Kidney epithelial cell (primary cell): ENCODE results near the gene CREB5. TPM values are rescaled to one million over a fixed set of nuclear protein-coding genes. Genes with fewer than 3 reads are reported as not detected.
A peak's percentile ranks its signal among the peaks of the same experiment; 100 is the strongest.

Source experiments
- DNase-seq: peaks from one replicate; pipeline ENCODE4 v3.0.0-alpha.2; 2010; ENCODE audit warnings: low read depth
- H3K27me3 ChIP-seq: 2 replicates; pipeline ENCODE4 v1.6.0; 2011; ENCODE audit warnings: low read length; ENCODE audit not compliant: control insufficient read depth, insufficient read depth
- H3K36me3 ChIP-seq: 2 replicates; pipeline ENCODE4 v1.5.1; 2011; ENCODE audit warnings: low read length; ENCODE audit not compliant: control insufficient read depth, insufficient read depth
- H3K4me3 ChIP-seq: 2 replicates; pipeline ENCODE4 v1.5.1; 2011; ENCODE audit warnings: low read depth, mild to moderate bottlenecking, control low read depth, low read length
- total RNA-seq: library from RNA; depleted of rRNA; stranded (reverse); fragments of >200 nt; gene quantifications from 2 replicates; pipeline ENCODE4 v1.2.3, GENCODE V29; 2015
- TF ChIP-seq, protein P1 (sequence below): IDR thresholded peaks from 2 replicates; pipeline ENCODE4 v1.5.1; 2011; ENCODE audit warnings: mild to moderate bottlenecking, moderate library complexity, low read length, control low read depth, inconsistent platforms; ENCODE audit not compliant: insufficient read depth, poor library complexity, severe bottlenecking

Gene CREB5
- total RNA-seq, 1 donor from 2014 or later = 27.9 TPM

DNA sequence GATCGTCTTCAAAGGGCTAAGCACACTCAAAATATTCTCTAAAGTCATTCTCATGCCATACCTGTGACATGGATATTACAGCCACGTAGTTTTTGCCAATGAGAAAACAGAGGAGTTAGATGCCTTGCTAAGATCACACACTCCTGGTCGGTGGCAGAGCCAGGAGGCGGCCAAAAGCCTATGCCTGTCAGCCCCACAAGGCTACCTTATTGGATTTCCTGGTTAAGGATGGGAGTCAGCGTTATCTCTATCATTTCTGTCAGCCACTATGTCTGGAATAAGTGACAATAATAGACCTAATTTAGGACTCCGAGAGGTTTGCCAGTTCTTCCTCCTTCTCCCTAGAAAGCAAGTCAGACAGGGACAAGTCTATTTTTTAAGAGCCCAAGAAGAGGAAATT is 295.0 kb downstream of the CREB5 start:
- no peak overlapping the region for H3K4me3 ChIP-seq
- H3K36me3 ChIP-seq = no peaks in the 10 kb centered on the region
- H3K27me3 ChIP-seq = no peaks in the 10 kb centered on the region
- DNase-seq = no peak
- TF ChIP-seq, protein P1, sequence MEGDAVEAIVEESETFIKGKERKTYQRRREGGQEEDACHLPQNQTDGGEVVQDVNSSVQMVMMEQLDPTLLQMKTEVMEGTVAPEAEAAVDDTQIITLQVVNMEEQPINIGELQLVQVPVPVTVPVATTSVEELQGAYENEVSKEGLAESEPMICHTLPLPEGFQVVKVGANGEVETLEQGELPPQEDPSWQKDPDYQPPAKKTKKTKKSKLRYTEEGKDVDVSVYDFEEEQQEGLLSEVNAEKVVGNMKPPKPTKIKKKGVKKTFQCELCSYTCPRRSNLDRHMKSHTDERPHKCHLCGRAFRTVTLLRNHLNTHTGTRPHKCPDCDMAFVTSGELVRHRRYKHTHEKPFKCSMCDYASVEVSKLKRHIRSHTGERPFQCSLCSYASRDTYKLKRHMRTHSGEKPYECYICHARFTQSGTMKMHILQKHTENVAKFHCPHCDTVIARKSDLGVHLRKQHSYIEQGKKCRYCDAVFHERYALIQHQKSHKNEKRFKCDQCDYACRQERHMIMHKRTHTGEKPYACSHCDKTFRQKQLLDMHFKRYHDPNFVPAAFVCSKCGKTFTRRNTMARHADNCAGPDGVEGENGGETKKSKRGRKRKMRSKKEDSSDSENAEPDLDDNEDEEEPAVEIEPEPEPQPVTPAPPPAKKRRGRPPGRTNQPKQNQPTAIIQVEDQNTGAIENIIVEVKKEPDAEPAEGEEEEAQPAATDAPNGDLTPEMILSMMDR = no peak

DNA sequence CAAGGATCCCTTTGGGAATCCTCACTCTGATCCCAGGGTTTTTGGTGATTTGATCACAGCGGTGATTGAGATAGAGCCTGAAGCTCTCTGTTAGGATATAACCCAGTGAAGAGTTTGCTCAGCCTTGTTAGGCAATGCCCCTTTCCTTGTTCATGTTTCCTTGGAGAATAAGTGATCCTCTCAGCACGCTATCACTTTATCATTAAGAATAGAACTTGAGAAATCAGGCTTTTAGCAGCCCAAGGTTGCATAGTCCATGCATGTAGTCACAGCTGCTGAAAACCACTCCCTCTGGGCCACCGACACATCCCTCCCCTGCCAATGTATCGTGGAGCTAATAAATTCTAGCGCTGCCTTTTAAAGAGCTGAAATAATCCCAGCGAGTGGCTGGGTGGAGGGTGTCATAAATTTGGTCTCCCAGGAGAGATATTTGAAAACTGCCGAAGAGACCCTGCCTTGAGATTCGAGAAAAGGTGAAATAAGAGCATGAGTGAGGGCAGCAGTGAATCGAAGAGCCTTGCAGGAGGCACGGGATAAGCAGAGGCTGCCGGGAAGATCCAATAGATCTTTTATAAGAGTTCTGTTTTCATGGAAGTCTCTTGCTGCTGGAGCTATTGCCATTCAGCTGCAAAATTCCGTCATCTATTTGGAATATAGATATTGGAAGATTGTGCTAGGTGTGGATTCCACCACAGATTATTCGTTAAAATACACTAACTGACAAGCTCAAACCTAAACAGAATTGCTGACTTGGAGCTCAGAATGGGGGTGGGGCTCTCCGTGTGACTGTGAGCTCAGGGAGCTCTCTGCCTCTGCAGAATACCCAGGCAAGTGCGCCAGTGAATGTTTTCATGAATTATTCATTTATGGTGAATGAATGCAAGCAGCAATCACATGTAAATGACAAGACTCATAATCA is 296.0 kb downstream of the CREB5 start:
- TF ChIP-seq, protein P1 = no peak
- H3K27me3 ChIP-seq = no peaks in the 10 kb centered on the region
- DNase-seq = no peak
- no peaks in the 10 kb centered on the region for H3K36me3 ChIP-seq
- peak overlapping the region; percentile 21 for H3K4me3 ChIP-seq

DNA sequence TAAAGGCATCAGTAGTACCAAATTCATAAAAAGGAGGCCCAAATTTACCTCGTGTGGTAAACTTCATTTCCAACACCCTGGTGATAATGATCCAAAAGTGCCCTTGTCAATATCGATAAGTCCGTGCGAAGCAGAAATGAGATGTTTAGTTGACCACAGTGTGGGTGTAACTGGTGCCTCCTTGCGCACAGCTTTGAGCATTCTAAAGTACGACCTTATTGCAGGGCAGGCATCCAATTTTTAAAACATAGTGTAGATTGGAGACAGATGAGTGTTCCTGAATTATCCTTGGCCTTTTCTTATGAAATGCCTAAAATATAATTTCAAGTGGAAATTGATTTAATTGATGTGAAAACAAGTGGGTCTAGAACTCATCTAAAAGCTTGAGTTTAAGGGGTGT is 297.4 kb downstream of the CREB5 start:
- no peak for DNase-seq
- Histone ChIP-seq H3K36me3 (no peaks in the 10 kb centered on the region), H3K27me3 (no peaks in the 10 kb centered on the region), H3K4me3 (no peak overlapping the region)
- TF ChIP-seq, protein P1 = no peak

GRCh38 chr7:28711114-28711513 is 298.8 kb downstream of the CREB5 start:
- no peaks in the 10 kb centered on the region for H3K27me3 ChIP-seq
- no peak overlapping the region for H3K4me3 ChIP-seq
- no peak for DNase-seq
- H3K36me3 ChIP-seq = no peaks in the 10 kb centered on the region
- TF ChIP-seq, protein P1 = no peak

DNA sequence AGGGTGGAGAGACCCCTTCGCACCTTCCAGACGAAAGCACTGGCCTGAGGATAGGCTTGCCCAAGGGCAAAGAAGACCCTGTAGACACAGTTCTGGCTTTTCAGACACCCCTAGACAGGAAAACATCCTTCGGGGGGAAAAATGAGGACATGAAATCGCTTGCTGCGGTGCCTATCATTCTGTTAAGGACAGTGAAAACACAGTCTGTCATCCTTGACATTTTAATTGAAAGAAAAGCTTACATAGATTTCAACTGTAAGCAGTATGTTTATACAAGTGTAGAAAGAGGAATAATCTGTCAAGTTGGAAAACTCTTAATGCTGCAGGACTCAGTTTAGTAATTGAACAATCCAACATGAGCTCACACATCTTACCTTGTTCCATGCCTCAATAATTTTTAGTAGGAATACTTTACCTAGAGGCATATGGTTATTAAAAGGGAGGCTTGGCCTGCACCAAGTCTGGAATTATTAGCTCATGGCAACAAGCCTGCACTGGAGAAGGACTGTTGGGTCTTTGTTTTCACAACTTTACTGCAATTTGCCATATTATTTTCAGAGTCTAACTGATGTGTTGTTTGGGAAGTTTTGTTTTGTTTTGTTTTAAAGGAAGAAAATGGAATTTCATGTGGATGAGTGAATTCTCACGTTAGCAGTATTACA is 302.3 kb downstream of the CREB5 start:
- TF ChIP-seq, protein P1 = no peak
- peaks cover 1% of the 10 kb centered on the region for H3K36me3 ChIP-seq
- no peak for DNase-seq
- H3K27me3 ChIP-seq = no peaks in the 10 kb centered on the region
- no peak overlapping the region for H3K4me3 ChIP-seq
